RKO (cell line): Measurements from ENCODE around the gene RET.
"Not testable (repeated sequence)": the region's sequence is repeated elsewhere in the genome, so short reads cannot be mapped to it uniquely, and the experiment has no call there.

ENCODE experiments used
- DNase-seq: peaks from one replicate; pipeline ENCODE4 v3.0.0-alpha.2; 2016; ENCODE audit warnings: low spot score

The RET gene

DNA sequence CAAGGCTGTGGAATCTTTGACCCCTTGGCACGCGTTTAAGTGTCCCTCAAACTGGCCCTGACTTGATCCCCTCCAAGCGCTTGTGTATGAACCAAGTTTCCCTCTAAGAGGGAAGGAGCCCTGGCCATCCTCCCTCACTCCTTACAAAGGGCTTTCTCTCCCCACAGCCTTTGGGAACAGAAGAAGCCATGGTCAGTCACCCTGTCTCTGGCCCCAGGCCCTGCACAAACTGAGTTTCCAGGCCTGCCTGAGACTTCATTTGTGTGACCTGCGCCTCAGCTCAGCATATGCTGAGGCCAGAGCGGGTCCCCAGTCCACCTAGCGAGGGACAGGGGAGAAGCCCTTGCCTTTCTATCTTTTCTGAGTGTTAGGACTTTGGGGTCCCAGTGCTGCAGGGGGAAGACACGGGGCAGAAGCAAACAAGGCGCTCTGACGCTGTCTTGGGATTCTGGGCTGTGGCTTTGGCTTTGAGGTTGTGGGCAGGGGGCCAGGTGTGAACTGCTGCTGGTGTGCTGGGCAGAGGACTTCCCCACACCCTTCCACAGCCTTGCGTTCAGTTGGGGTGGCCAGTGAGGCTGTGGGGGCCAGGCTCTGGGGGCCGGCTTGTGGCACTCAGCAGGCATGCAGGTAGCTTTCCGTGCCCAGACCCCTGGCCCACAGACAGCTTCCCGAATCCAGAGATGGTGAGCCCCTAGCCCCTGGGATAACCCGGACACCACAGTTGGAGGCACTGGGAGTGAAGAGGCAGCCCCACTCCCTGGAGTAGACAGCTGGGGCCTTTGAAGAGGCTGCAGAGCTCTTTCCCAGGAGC is 1.5 kb downstream of the RET start:
- no peak for DNase-seq

DNA sequence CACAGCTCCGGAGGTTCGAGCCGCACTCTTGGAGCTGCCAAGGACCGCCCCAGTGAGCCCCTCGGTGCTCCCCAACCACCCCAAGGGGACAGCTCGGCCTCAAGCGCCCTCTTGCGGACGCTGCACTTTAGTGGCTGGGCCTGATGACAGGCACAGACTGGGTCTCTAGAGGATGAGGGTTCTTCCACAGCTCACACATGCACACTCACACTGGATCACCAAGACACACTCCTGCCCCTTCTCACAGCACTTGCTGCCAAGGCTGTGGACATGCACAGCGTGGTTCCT is 2.1 kb downstream of the RET start:
- peak; percentile 43 for DNase-seq

DNA sequence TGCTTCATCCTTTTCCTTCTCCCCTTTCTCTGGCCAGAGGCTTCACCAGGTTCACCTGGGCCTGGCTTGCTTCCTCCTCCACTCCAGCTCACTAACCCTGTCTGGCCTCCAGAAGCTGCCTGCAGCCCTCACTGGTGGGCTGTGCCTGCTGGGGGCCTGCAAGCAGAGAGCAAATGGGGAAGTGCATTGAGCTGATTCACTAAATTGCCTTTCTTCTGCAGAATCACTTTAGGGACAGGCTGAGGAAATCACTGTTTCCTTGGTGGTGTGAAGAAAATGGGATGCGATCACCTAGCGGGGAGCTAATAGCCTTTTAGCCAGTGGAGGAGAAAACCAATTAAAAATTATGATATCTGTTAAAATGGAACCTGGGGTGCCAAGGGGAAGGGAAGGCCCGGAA is 3.0 kb downstream of the RET start:
- DNase-seq, result no peak

DNA sequence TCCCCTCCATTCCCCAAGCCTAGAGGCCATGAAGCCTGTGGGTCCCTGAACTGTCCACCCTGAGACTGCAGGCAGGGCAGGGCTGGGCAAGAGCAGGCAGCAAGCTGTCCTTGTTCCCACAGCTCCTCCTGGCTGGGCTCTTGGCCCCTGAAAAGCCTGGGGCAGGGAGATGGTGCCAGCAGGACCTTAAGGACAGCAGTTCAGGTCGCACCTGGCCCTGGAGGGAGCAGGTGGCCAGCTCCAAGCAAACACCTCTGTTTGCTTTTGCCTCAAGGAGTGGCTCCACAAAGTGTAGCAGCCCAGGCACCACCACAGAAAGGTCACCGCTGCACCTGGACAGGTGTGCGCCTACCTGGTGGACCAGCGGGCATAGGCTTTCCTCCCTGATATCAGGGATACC is 5.2 kb downstream of the RET start:
- DNase-seq, result no peak

DNA sequence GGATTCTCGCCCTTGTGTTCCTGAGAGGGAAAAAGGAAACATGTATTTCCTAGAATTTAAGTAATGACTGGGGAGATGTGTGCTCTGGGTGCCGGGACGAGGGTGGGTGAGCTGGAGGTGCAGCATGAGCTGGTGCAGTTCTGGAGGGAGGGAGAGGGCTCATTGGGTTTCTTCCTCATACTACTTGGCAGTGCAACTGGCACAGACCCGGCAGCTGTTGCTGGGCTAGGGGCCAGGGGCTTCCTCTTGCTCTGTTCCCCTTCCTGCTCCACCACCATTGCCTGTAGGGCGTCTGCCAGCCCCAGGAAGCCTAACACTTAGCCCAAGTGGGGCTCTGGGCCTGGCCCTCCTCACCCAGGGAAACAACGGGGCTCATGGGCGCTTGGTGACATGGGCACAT is 5.9 kb downstream of the RET start:
- DNase-seq, result no peak

DNA sequence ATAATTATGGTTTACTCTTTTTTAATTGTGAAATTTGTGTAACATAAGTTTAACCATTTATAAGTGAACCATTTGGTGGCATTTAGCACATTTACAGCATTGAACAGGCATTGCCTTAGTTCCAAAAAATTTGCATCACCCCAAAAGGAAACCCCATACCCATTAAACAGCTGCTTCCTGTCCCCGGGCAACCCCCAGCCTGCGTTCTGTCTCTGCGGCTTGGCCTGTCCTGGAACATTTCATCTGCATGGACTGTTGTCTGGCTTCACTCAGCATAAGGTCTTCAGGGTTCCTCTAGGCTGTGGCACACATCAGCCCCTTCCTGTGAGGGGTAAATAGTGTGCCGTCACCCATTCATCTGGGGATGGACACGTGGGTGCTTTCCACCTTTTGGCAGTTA is 6.9 kb downstream of the RET start:
- DNase-seq, result no peak

DNA sequence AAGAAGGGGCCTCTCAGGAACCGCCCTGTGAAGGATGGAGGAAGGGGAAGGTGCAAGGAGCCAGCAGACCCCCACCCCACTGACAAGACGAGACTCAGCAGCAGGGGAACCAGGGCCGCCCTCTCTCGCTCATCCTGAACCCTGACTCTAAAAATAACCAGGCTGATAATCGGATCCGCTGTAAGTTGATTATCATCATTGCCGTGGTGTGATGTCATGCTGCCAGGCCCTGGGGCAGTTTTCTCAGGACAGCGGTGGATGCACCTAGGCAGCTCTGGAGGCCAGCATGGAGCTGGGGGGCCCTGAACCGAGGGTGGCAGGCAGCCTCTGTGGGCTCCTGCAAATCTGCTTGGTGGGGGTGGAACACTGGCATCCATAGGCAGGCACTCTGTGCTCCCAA is 7.9 kb downstream of the RET start:
- no peak for DNase-seq

DNA sequence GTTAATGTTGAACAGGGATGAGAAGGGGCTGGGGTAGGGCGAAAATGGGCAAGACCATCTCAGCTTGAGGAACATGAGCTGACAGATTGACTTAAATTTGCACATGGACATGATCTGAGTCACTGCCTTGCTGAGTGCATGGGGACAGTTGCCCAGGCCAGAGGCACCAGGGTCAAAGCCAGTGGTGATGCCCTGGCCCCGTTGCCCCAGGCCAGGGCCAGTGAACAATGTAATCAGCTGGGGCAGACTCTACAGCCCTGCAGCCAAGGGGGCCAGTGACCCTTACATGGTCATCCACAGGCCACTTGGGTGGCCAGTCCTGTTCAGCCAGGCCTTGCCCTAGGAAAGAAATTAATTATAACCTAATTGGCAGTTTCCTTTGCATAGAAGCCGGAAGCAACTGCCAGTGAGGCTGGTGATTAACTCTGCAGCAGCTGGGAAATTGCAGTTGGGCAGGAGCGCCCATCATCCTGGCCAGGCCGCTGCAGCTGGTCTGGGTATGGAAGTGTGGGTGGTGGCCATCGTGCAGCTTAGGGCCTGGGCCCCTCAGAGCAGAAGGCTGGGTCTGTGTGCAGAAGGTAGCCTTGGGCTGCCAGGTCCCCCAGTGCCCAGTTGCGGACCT is 9.6 kb downstream of the RET start:
- no peak for DNase-seq

DNA sequence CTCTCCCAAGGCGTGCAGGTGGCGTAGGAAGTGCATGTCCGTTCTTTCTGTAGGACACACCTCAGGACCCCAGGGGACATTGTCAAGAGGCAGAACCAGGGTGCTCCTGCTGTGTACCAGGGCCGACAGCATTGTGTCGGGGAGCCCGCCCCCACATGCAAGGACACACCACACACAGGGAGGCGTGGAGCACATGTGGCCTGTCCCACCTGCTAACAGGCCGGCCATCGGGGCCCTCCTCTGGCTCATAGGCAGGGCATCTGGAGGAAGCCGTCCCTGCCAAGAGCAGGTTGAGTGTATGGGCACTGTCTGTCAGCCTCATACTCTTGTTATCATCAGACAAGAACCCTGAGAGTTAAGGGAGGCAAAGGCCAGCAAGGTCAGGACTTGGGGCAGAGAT is 12.7 kb downstream of the RET start:
- DNase-seq, result no peak

DNA sequence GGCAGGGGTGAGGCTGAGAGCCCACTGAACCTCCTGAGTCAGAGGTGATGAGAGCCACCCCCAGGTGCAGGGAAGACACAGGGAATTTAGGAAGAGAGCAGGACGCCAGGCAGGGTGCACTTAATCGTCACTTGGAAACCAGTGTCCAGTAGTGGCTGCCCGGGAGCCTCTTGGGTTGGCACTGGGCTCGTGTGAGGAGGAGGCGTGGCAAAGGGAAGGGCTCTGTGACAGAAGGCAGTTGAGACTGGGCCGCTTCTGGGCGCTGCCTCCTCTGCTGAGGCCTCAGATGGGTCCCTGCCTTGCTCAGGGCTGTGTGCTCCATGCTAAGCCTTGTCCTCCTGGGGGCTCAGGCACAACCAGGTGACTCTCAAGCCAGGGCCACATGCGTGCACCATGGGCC is 13.3 kb downstream of the RET start:
- no peak for DNase-seq

DNA sequence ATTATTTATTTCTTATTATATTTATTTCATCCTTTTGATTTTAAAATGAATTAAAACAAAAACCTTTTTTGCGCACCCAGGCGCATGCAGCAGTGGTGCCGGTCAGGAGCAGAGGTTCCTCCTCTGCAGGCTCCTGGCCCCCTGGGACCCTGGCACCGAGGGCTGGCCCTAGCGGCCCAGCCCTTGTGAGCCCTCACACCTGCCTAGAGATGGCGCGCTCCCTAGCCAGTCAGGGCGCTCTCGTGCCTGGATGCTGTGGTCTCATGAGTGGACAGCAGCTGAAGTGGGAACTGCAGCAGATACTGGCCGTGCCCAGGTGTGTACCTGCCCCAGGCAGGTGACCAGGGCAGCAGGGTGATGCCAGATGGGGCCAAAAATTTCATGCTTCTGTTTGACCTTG is 13.8 kb downstream of the RET start:
- DNase-seq, result no peak

DNA sequence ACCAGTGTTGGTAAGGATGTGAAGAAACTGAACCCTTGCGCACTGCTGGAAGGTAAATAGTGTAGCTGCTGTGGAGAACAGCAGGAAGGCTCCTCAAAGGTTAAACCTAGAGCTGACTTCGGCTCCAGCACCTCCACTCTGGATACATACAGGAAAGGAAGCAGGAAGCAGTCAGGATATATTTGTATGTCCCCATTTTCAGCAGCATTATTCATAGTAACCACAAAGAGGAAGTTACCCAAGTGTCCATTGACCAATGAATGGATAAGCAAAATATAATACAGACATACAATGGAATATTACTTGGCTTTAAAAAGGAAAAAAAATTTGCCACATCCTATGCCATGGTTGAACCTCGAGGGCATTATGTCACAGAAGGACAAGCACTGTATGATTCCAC is 15.0 kb downstream of the RET start:
- DNase-seq, result no peak

DNA sequence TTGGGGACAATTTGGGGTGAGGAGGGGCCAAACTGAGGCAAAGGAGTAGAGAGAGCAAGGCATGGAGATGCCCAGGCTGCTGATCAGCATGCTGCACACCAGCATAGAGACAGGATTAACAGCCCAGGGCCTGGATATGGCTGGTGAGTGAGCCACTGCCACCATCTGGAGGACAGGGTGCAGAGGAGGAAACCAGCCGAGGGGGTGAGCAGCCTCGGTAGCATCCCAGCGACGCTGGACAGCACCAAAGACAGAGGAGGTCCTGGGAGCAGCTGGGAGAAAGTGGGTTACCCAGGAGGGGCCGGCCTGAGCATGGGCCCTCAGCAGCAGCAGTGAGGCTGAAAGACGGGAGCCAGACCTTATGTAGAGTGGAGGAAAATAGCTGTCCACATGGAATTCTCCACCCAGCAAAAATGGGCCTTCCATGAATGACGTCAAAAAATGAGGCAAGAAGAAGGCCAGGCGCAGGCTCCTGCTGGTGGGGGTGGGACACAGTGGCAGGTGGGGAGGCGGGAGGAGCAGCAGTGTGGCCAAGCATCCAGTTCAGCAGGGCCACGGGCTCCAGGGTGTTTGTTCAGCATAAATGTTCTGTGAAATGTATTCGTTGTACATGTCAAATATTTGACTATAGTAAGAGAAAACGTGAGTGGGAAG is 16.7 kb downstream of the RET start:
- DNase-seq, result no peak

DNA sequence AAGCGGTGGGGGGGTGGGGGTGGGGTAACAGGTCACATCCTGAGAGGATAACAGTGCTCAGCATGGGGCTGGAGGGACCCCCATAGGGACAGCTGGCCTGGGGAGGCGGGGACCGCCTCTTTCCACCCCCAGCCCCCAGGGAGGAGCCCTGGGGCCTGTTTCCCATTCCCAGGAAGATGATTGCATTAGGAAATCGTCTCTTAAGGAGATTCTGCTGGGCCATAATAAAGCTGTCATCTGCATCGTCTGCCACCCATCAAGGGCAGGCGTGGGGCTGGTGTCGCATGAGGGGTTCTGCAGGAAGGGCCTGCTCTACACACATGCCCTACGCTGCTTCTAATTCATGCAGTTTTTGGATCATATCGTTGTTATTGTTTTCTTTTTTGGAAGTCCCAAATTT is 17.2 kb downstream of the RET start:
- DNase-seq, result no peak

DNA sequence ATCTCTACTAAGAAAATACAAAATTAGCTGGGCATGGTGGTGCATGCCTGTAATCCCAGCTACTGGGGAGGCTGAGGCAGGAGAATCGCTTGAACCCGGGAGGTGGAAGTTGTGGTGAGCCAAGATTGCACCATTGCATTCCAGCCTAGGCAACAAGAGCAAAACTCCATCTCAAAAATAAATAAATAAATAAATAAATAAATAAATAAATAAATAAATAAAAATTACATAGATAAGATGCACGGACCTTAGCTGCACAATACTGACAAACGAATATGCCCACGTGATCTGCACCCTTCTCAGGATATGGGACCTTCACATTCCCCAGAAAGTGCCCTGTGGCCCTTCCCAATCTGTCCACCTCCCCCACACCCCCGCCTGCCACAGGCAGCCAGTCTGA is 22.5 kb downstream of the RET start:
- DNase-seq, result not testable (repeated sequence)

DNA sequence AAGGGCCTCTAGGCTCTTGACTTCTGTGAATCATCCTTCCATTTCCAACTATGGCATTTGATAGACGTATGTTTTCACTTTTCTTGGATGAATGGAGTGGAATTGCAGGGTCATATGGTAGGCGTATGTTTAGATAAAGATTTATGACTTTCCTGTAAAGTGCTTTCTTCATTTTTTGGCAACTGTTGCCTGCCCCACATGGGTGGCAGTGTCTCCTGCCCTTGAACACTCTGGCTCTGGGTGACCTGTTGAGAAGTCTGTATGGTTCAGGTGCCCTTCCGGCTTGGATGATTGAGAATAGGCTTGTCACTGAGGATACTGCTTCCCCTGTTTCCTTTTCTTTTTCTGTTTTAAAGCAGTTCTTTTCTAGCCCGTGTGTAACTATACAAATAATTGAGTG is 23.1 kb downstream of the RET start:
- no peak for DNase-seq

DNA sequence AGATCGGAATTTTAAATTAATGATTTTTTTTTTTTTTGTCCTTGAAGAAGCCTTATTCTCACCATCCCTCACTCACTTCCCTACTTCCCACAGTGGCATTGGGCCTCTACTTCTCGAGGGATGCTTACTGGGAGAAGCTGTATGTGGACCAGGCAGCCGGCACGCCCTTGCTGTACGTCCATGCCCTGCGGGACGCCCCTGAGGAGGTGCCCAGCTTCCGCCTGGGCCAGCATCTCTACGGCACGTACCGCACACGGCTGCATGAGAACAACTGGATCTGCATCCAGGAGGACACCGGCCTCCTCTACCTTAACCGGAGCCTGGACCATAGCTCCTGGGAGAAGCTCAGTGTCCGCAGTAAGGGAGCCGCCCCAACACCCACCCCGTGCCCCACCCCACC is 23.5 kb downstream of the RET start:
- DNase-seq, result no peak

DNA sequence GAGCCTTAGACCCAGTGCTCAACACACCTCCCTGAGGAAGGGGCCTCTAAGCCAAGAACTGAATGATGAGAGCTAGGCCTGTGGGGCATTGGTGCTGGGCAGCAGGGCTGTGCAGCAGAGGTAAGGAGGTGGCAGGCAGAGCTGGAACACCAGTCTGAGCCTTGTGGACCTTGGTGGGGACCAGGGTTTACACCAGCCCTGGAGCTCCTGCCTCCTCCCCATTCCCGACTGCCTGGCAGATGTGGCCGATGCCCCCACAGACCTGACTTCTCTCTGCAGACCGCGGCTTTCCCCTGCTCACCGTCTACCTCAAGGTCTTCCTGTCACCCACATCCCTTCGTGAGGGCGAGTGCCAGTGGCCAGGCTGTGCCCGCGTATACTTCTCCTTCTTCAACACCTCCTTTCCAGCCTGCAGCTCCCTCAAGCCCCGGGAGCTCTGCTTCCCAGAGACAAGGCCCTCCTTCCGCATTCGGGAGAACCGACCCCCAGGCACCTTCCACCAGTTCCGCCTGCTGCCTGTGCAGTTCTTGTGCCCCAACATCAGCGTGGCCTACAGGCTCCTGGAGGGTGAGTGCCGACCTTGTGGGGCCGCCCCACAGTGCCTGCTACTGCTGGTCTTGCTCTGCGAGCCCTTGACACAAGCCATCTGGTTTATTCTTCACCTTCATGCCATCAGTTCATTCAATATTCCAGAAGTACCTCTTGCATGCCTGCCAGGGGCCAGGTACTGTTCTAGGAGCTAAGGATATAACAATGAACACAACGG is 25.4 kb downstream of the RET start:
- no peak for DNase-seq

DNA sequence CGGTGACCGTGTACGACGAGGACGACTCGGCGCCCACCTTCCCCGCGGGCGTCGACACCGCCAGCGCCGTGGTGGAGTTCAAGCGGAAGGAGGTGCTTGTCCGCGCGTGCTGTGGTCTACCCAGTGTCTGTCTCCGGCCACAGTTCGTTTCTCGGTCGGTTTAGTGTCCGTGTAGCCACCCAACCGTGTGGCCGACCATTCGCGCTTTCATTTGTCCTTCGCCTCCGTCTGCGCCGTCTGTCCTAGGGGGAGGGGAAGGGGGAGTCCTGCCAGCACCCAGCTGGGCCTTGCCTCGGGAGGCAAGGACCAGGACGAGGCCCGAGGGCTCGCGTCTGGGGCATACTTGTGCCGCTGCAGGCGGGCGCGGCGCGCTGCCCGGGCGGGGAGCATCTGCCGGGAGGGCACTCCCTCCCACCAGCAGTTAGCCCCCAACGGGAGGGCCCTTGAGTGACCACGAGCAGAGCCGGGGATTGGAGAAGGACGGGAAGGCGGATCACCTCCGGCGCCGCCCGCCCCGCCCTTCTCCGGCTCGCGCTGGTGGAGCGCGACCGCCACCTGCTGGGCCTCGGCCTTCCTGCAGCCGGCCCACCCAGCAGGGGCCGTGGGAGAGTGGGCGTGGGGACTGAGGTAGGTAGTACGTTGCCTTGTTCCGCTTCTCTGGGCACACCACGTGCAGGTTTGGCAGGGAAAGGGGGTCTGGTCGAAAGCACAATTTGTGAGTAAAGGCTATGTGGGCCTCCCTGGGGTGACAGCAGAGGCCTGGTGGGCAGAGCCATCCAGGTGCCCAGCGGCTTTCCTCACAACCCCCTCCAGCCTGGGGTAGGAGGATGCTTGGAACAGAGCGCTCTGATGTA is 28.5 kb downstream of the RET start:
- peak; percentile 76 for DNase-seq

DNA sequence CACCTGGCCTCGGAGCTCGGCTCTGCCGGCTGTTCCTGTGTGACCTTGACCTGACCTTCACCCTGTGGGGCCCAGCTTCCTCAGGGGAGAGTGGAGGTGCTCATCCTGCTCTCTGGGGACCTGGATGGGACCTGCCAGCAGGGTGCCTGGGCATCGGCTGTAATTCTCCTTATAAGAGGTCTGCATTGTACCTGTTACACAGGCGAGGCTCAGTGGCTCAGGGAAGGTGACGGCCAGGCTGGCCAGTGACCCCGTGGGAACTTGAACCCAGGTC is 29.0 kb downstream of the RET start:
- no peak for DNase-seq

DNA sequence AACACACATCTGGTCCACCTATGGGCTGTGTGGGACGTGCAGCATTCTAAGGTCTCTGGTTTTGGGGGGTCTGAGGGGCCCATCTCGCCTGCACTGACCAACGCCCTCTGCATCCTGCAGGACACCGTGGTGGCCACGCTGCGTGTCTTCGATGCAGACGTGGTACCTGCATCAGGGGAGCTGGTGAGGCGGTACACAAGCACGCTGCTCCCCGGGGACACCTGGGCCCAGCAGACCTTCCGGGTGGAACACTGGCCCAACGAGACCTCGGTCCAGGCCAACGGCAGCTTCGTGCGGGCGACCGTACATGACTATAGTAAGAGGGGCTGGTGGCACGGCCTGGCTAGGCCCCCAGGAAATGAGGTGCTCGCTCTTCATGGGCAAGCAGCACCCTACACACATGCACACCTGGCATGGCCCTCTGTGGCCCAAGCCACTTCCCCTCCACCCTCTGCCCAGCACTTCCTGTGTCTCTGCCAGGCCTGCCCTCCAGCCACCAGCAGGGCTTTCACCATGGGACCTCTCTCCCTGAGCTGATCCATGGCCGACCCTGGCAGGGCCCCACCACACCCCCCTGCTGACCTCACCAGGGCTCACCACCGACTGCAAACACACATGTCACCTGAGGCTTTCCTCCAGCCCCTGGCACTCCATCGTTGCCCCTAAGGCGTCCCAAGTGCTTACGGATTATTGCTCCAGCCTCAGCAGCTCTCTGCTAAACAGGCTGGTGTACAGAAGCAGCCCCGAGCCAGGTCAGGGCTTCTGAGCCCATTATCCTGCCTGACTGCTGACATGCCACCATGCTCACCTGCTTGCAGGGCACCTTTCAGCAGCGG is 29.6 kb downstream of the RET start:
- no peak for DNase-seq
